CD4-positive, alpha-beta T cell treated with Interferon gamma for 1 hour (primary cell): ENCODE results near the gene HRG.
A peak's percentile ranks its signal among the peaks of the same experiment; 100 is the strongest.
"Not testable (repeated sequence)": the region's sequence is repeated elsewhere in the genome, so short reads cannot be mapped to it uniquely, and the experiment has no call there.

ENCODE experiments used
- DNase-seq: peaks from one replicate; pipeline ENCODE4 v3.0.0-alpha.2; 2020

HRG gene

GRCh38 chr3:186665625-186666188, at the start of gene HRG:
HRG (plus strand) TSS chr3:186666014; CDS start chr3:186666032, 18 bp downstream.
- no peak for DNase-seq

- DNase-seq: no peak
Observed at GRCh38 chr3:186616299-186616617, 49.6 kb upstream of the HRG start.

GRCh38 chr3:186617036-186617946, 48.5 kb upstream of the HRG start:
- peak; percentile 81 for DNase-seq

GRCh38 chr3:186618318-186618938, 47.4 kb upstream of the HRG start:
- DNase-seq: no peak

GRCh38 chr3:186619787-186620212, 46.0 kb upstream of the HRG start:
- no peak for DNase-seq

- no peak for DNase-seq
Observed at GRCh38 chr3:186620213-186621092, 45.4 kb upstream of the HRG start.

- DNase-seq: no peak
Observed at GRCh38 chr3:186621894-186622650, 43.7 kb upstream of the HRG start.

- no peak for DNase-seq
Observed at GRCh38 chr3:186622651-186623310, 43.0 kb upstream of the HRG start.

GRCh38 chr3:186624598-186624997, 41.2 kb upstream of the HRG start:
- DNase-seq: no peak

GRCh38 chr3:186625600-186626042, 40.2 kb upstream of the HRG start:
- no peak for DNase-seq

- no peak for DNase-seq
Observed at GRCh38 chr3:186626254-186626847, 39.5 kb upstream of the HRG start.

- DNase-seq: no peak
Observed at GRCh38 chr3:186627852-186628414, 37.9 kb upstream of the HRG start.

- DNase-seq: no peak
Observed at GRCh38 chr3:186628756-186629155, 37.1 kb upstream of the HRG start.

GRCh38 chr3:186630950-186631641, 34.7 kb upstream of the HRG start:
- no peak for DNase-seq

GRCh38 chr3:186633481-186633880, 32.3 kb upstream of the HRG start:
- DNase-seq: no peak

GRCh38 chr3:186634207-186634606, 31.6 kb upstream of the HRG start:
- not testable (repeated sequence) for DNase-seq

GRCh38 chr3:186635532-186635931, 30.3 kb upstream of the HRG start:
- no peak for DNase-seq

- no peak for DNase-seq
Observed at GRCh38 chr3:186636536-186636935, 29.3 kb upstream of the HRG start.

GRCh38 chr3:186637686-186638085, 28.1 kb upstream of the HRG start:
- no peak for DNase-seq

GRCh38 chr3:186638259-186638658, 27.6 kb upstream of the HRG start:
- DNase-seq: no peak
